HG03469 (cell line): ENCODE measurements around the gene GREB1L.
"Not testable (repeated sequence)": the region's sequence is repeated elsewhere in the genome, so short reads cannot be mapped to it uniquely, and the experiment has no call there.

Source experiments
- ATAC-seq: cut with Tn5 transposase; IDR thresholded peaks from one replicate; pipeline ENCODE4 v1.9.1; 2021; ENCODE audit warnings: mild to moderate bottlenecking, moderate library complexity, moderate number of reproducible peaks; ENCODE audit not compliant: unreplicated experiment

Gene GREB1L

DNA sequence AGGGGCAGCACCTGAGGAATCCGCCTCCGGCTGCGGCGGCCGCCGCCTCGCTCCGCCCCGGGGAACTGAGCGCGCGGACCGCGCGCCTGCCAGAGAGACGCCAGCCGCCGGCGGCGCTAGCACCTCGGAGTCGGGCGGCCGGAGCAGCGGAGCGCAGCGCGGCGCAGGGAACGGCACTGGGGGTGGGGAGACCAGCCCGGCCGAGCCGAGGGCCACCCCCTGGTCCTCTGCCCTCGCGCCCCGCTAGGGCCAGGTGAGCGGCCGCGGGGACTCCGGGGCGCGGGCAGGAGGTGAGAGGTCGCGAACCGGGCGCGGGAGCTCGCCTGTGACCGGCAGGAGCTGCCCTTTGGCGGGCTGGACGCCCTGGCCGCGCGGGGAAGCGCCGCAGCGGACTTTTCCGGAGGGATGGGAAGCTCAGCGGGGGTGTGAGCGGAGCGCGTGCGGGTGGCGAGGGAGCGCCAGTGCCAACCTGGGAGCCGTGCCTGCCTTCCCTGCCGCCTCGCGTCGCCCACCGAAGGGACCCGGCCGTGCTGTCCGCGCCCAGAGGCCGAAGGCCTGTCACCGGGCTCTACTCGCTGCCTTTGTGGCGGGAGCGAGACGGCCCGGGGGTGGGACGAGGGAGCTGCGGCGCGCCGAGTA, at the start of gene GREB1L:
TSS of gene GREB1L (plus strand) at position 92 of the 639 bp plus-strand sequence. CDS start 141,287 bp downstream, outside the sequence.
- no peak for ATAC-seq

- ATAC-seq: no peak
Measured at GRCh38 chr18:21192308-21192624, 49.8 kb upstream of the GREB1L start.

DNA sequence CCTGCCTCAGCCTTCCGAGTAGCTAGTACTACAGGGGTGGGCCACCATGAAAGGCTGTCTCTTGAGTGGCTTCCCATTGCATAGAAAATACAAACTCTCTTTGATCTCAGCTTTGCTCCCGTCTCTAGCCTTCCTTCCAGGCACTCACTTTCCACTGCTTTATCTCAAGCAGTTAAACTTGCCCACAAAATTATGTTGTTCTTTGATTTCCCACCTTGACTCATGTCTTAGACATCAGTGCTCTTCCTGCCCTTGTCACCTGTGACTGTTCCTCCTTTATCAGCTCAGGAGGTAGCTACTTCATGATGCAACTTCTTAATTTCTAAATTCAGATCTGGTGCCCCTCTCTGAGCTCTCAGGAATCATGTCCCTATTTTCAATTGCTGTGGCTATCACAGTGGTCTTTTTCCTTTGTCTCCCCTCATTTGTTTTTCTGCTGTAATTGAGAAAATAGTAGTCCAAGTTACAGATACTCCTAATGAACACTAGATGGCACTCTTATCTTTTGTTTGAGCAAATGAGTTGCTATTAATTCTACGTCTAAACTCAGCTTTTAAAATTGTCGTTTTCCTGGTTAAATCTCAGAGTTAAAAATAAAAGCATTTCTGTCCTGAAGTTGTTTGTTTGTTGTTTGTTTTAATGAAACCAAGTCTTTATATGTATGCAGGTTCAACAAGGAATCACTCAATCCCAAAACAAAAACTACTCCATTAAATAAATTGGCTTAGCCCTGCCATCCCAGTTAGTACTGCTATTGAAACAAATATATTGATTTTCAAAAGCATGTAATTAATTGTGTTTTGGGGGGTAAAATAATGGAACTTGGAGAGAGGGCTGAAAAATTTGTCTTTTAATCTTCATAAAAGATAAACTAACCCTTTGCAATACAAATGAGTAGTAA, 46.9 kb upstream of the GREB1L start:
- ATAC-seq: no peak

GRCh38 chr18:21196426-21196825, 45.6 kb upstream of the GREB1L start:
- no peak for ATAC-seq

DNA sequence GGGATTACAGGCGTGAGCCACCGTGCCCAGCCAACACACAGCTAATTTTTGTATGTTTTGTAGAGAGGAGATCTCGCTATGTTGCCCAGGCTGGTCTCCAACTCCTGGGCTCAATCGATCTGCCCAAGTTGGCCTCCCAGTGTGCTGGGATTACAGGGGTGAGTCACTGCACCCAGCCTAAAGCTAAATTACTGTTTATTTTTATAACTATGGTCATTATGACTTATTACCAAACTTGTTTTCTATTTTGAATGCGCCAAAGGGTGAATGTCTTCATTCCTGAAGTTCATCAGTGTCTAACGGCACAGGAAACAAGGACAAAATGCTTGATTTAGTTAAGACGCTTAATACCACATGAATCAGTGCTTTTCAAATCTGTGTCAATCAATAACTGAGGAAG, 38.9 kb upstream of the GREB1L start:
- no peak for ATAC-seq

DNA sequence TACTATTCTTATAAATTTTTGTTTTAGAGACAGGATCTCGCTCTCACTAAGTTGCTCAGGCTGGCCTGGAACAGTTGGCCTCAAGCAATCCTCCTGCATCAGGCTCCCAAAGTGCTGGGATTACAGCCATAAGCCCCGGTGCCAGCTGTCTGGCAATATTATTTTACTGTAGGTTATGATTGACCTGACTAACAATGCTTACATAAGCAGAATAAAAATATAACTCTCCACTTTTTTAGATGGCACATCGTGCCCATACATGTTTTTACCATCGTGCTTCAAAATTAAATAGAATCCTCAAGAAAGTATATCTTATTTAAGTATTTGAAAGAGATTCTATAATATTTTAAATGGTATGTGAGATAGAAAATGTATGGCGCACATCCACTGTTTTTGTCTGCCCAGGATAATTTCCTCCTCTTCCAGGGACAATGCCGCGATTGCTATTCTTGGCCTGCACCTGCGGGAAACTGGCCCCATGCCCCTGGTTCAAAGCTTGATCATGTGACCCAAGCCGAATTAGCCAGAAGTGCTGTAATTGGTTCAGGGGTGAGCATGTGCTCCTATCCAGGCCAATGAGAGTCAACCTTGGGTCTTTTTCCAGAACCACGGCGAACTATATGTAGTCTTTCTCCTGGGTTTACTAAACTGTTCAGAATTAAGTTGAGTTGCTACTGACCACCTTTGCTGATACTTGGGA, 38.3 kb upstream of the GREB1L start:
- no peak for ATAC-seq

- no peak for ATAC-seq
Measured at GRCh38 chr18:21205695-21206094, 36.3 kb upstream of the GREB1L start.

- no peak for ATAC-seq
Measured at GRCh38 chr18:21210278-21210677, 31.8 kb upstream of the GREB1L start.

DNA sequence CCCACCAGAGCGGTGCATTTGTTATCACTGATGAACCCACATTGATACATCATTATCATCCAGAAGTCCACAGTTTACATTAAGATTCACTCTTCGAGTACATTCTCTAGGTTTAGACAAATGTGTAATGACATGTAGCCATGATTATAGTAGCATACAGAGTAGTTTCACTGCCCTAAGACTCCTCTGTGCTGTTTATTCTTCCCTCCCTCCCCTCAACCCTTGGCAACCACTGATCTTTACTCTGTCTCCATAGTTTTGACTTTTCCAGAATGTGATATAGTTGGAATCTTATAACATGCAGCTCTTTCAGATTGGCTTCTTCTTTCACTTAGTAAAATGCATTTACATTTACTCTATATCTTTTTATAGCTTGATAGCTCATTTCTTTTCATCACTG, 31.2 kb upstream of the GREB1L start:
- no peak for ATAC-seq

DNA sequence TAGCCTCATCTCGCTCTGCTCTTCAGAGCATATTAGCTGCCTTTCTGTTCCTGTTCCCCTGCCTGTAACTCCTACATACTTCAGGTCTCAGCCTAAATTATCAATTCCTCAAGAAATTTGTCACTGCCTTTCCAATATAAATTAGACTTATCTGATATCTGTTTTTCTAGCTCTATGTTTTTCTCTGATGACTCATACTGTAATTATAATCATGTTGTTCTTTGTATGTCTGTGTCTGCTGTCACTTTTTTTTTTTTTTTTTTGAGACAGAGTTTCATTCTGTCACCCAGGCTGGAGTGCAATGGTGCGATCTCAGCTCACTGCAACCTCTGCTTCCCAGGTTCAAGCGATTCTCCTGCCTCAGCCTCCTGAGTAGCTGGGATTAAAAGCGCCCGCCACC, 27.6 kb upstream of the GREB1L start:
- ATAC-seq: not testable (repeated sequence)

DNA sequence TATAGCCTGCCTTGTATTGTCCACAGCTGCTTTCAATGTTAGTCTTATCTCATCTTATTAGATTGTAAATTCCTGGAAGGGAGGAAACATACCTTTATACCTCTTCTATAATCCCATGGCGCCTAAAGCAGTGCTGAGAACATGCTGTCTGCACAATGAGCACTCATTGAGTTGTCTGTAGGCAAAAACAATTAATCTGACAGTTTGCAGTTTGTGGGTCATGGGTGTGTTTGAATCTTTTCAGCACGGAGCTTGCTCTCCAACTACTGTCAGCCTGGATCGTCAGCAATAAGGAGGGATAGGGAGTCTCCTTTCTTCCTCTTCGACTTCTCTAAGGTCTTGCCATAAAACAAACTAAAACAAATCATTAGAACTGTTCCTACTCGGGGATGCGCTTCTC, 26.5 kb upstream of the GREB1L start:
- no peak for ATAC-seq

DNA sequence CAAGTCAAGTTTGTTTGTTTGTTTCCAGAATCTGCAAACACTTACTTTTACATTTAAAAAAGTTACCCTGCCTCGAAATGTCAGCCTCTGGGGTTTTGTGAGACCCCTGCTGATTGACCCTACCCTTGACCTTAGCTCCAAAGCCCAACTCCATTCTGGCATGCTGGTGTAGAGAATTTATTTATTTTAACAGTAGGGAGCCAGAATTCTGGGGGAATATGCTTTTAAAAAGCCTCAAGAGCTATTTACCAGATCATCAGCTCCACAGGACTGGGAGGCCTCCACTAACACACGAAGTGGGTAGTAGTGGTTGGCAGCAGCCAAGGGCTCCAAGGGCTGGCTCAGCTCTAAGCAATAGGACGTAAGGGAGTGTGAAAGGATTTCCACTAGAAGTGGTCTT, 23.2 kb upstream of the GREB1L start:
- no peak for ATAC-seq

DNA sequence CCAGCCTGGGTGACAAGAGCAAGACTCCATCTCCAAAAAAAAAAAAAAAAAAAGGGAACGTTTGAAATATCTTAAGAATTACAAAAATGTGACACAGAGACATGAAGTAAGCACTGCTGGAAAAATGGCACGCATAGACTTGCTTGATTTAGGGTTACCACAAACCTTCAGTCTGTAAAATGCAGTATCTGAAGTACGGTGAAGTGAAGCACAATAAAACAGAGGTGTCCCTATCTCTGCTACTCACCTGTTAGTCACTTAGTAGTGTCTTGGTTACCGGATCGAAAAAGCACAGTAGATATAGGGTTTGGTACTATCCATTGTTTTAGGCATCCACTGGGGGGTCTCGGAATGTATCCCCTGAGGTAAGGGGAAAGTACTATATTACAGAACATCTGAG, 11.6 kb upstream of the GREB1L start:
- no peak for ATAC-seq

GRCh38 chr18:21241301-21242048, 557 bp upstream of the GREB1L start:
- no peak for ATAC-seq

DNA sequence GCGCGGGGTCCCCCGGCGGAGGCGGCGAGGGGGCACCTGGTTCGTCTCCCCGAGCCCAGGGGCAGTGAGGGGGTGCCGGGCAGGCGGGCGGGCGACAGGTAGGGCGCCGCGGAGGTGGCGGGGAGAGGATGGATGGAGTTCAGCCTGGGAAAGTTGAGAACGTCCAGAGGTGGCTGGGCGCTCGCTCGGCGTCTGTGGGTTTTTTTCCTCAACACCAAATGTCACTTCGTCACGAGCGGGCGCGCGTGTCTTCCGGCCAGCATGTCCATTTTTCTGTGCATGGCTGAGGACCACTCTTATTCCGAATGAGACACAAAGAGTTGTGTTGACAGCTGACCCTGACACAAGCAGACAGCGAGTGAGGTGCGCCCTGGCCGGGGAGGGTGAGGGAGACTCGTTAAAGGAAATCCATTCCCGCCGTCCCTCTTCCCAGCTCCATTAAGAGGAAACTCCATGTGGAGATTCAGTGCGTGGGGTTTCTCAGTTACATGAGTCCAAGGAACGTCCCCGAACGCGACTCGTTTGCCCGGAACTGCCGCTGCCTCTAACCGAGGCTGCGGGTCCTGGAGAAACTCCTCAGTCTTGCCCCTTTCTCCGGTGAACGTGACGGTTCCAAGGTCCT, 859 bp downstream of the GREB1L start:
- ATAC-seq: no peak

GRCh38 chr18:21254576-21254975, 12.5 kb downstream of the GREB1L start:
- ATAC-seq: no peak

GRCh38 chr18:21255211-21255610, 13.2 kb downstream of the GREB1L start:
- no peak for ATAC-seq

- no peak for ATAC-seq
Measured at GRCh38 chr18:21257386-21257785, 15.4 kb downstream of the GREB1L start.

- no peak for ATAC-seq
Measured at GRCh38 chr18:21260621-21261020, 18.6 kb downstream of the GREB1L start.

DNA sequence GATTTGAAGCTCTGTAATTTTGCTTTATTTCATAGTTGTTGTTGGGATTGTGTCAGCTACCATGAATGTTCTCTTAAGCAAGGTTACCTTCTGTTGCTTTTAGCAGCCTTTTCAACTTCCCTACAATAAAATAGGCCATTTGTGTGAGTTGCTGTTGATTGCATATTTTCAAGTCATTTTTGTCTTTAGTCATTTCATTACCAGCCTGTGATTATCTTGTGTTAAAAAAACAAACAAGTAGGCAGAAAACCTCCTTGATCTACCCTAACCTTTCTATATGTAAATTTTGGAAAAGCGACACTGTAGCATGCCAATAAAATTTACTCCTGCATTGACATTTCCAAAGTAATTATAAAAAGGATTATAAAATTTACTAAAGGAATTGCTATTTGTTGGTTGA, 19.3 kb downstream of the GREB1L start:
- no peak for ATAC-seq

- no peak for ATAC-seq
Measured at GRCh38 chr18:21262244-21262643, 20.2 kb downstream of the GREB1L start.
